Upper lobe of right lung (tissue), 1 donor: ENCODE results near the gene RECK. TPM values are rescaled to one million over a fixed set of nuclear protein-coding genes. Genes with fewer than 3 reads are reported as not detected.

Experiments used
- ATAC-seq: fragments of 200-7000 bp; cut with Tn5 transposase; one replicate; pipeline ENCODE4 v1.9.1; 2020; ENCODE audit warnings: mild to moderate bottlenecking, moderate library complexity
- DNase-seq: peaks from one replicate; pipeline ENCODE4 v3.0.0-alpha.2; 2020
- H3K27ac ChIP-seq: fragments of 200-600 bp; one replicate; pipeline ENCODE4 v1.8.0; 2022
- H3K27me3 ChIP-seq: fragments of 200-600 bp; one replicate; pipeline ENCODE4 v1.8.0; 2022; ENCODE audit warnings: mild to moderate bottlenecking
- H3K36me3 ChIP-seq: fragments of 200-600 bp; one replicate; pipeline ENCODE4 v1.8.0; 2022
- H3K4me1 ChIP-seq: fragments of 200-600 bp; one replicate; pipeline ENCODE4 v1.8.0; 2022
- H3K4me3 ChIP-seq: fragments of 200-600 bp; one replicate; pipeline ENCODE4 v1.8.0; 2022; ENCODE audit warnings: mild to moderate bottlenecking
- H3K9me3 ChIP-seq: fragments of 200-600 bp; one replicate; pipeline ENCODE4 v1.8.0; 2022
- CTCF ChIP-seq: fragments of 200-600 bp; IDR thresholded peaks from one replicate; pipeline ENCODE4 v1.8.0; 2022; ENCODE audit warnings: antibody characterized with exemption
- intact Hi-C: fragments of 100-400 bp; cut with DNase I; formaldehyde crosslinking; loops from one replicate; pipeline ENCODE4 v1.11.0; 2022
- total RNA-seq: library from RNA; stranded (reverse); fragmentation: NEBNext Ultra II Directional; extraction: Animal tissue kit (Norgen Biotek cat#: 25700); gene quantifications from one replicate; pipeline ENCODE4 v1.2.1, GENCODE V29; 2021
- donor health status: DM: no; HTN: yes; CAD: no; lungs with severe emphysema.

RECK gene
- total RNA-seq, 1 donor from 2014 or later = 20.1 TPM

- intact Hi-C loops = no loop called here
- no peaks in the 10 kb centered on the region for H3K4me1 ChIP-seq
- H3K27ac ChIP-seq = no peak overlapping the region
- no peaks in the 10 kb centered on the region for H3K36me3 ChIP-seq
- DNase-seq = no peak
- no peaks in the 10 kb centered on the region for H3K9me3 ChIP-seq
- no peak for TF ChIP-seq CTCF
- no peak overlapping the region for H3K4me3 ChIP-seq
- no peaks in the 10 kb centered on the region for H3K27me3 ChIP-seq
- no peak for ATAC-seq
These were observed 14.6 kb downstream of the RECK start for GRCh38 chr9:36051317-36051716.

- no peak for DNase-seq
- intact Hi-C loops = no loop called here
- no peaks in the 10 kb centered on the region for H3K27me3 ChIP-seq
- H3K27ac ChIP-seq = no peak overlapping the region
- ATAC-seq = no peak
- H3K4me3 ChIP-seq = no peak overlapping the region
- H3K9me3 ChIP-seq = no peaks in the 10 kb centered on the region
- H3K36me3 ChIP-seq = no peaks in the 10 kb centered on the region
- TF ChIP-seq CTCF = no peak
- no peaks in the 10 kb centered on the region for H3K4me1 ChIP-seq
These were observed 17.3 kb downstream of the RECK start for GRCh38 chr9:36053971-36054370.

- Histone ChIP-seq H3K27ac (no peak overlapping the region), H3K4me3 (no peak overlapping the region), H3K4me1 (no peaks in the 10 kb centered on the region), H3K27me3 (no peaks in the 10 kb centered on the region), H3K36me3 (peaks cover 9% of the 10 kb centered on the region), H3K9me3 (no peaks in the 10 kb centered on the region)
- no peak for TF ChIP-seq CTCF
- intact Hi-C loops = no loop called here
- ATAC-seq = no peak
- DNase-seq = no peak
These were observed 20.2 kb downstream of the RECK start for GRCh38 chr9:36056896-36057295.

GRCh38 chr9:36063804-36064447 is 27.2 kb downstream of the RECK start:
- no peak for DNase-seq
- intact Hi-C loops = no loop called here
- H3K4me1 ChIP-seq = no peaks in the 10 kb centered on the region
- TF ChIP-seq CTCF = no peak
- no peak overlapping the region for H3K27ac ChIP-seq
- ATAC-seq = no peak
- no peaks in the 10 kb centered on the region for H3K27me3 ChIP-seq
- H3K9me3 ChIP-seq = no peaks in the 10 kb centered on the region
- H3K4me3 ChIP-seq = no peak overlapping the region
- H3K36me3 ChIP-seq = peaks cover 23% of the 10 kb centered on the region

GRCh38 chr9:36064448-36065037 is 27.8 kb downstream of the RECK start:
- TF ChIP-seq CTCF = no peak
- no peak for ATAC-seq
- Histone ChIP-seq H3K4me3 (no peak overlapping the region), H3K9me3 (no peaks in the 10 kb centered on the region), H3K27me3 (no peaks in the 10 kb centered on the region), H3K27ac (no peak overlapping the region), H3K4me1 (no peaks in the 10 kb centered on the region), H3K36me3 (peaks cover 23% of the 10 kb centered on the region)
- intact Hi-C loops = no loop called here
- DNase-seq = no peak
